GM23248 (cell line): ENCODE results near the gene FBXO48.

Experiments used
- EZH2 ChIP-seq: fragments of 200-600 bp; sonication (generic); IDR thresholded peaks from 2 replicates; pipeline ENCODE4 v1.6.1; 2018; ENCODE audit warnings: antibody characterized with exemption, mild to moderate bottlenecking; ENCODE audit not compliant: insufficient read depth, poor library complexity, severe bottlenecking
- EZH2phosphoT487 ChIP-seq: fragments of 200-600 bp; sonication (generic); IDR thresholded peaks from 2 replicates; pipeline ENCODE4 v1.6.1; 2018; ENCODE audit warnings: antibody characterized with exemption, moderate library complexity, mild to moderate bottlenecking, low read depth; ENCODE audit not compliant: insufficient read depth

DNA sequence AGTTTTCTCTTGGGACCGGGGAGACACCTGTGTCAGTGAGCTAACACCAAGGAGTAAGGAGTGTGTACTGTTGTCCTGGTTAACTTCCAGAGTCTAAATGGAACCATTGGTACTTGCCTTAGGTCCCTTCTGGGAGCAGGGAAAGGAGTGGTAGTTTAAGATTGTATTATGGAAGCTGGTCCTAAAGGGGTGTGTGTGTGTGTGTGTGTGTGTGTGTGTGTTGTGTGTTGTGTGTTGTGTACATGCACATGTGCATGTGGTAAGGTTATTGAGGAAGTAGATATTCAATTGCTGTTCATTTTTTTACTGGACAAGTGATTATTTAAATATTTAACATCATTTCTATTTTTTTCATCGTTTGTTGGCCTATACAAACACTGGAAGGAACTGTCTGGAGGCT is 1.7 kb upstream of the FBXO48 start:
- TF ChIP-seq EZH2phosphoT487: no peak
- TF ChIP-seq EZH2: no peak
